Prostate gland (tissue), 2 donors: Measurements from ENCODE around the gene DCUN1D2.

ENCODE experiments used
- POLR2A ChIP-seq: fragments of 450-650 bp; IDR thresholded peaks from one replicate; pipeline ENCODE4 v1.6.1; 2016; ENCODE audit warnings: antibody characterized with exemption, mild to moderate bottlenecking
- TF ChIP-seq, protein P1 (sequence below), 4 experiments: fragments of 200-600 bp in 2 of 4; fragments of 450-650 bp in 2 of 4; sonication (generic) in 2 of 4; IDR thresholded peaks; 1 replicate in 3 of 4; 2 replicates in 1 of 4; pipeline ENCODE4 v1.5.1; 2016 to 2019; ENCODE audit warnings: antibody characterized with exemption in 4 of 4, mild to moderate bottlenecking in 2 of 4, moderate library complexity in 2 of 4

DNA sequence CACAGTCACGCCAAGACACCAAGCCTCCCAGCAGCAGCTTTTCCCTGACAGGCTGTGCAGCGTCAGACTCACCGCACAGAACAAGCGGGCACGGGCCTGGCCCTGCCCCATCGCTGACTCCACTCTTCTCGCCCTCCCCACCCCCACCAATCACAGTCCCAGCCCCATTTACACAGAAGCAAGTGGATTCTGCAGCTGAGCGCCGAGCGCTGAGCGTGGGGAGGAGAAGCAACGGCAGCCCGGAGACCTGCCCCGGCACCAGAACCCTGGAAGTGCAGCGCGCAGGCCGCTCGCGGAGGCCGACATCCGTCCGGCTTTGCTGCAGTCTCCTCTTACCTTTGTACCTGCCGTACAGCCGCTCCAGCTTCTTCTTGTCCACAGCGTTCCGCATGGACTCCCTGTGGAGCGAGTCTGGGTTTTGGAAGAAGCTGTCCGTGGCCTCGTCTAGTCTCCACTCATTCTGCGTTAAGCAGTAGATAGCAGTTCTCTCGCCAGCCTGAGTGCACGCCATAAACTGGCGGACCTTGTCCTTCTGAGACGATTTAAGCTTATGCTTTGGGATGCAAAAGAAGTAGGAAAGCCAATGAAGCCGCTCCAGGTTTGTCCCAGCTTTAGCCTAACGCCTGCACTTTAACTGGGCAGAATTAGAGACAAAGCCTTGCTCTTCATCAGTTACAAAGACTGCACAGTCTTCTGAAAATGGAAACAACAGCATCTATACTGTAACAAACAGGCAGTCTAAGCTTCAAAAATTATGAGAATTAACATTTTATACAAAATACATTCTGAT lies 6.8 kb downstream of the DCUN1D2 start:
- no peak for TF ChIP-seq POLR2A
- TF ChIP-seq, protein P1, sequence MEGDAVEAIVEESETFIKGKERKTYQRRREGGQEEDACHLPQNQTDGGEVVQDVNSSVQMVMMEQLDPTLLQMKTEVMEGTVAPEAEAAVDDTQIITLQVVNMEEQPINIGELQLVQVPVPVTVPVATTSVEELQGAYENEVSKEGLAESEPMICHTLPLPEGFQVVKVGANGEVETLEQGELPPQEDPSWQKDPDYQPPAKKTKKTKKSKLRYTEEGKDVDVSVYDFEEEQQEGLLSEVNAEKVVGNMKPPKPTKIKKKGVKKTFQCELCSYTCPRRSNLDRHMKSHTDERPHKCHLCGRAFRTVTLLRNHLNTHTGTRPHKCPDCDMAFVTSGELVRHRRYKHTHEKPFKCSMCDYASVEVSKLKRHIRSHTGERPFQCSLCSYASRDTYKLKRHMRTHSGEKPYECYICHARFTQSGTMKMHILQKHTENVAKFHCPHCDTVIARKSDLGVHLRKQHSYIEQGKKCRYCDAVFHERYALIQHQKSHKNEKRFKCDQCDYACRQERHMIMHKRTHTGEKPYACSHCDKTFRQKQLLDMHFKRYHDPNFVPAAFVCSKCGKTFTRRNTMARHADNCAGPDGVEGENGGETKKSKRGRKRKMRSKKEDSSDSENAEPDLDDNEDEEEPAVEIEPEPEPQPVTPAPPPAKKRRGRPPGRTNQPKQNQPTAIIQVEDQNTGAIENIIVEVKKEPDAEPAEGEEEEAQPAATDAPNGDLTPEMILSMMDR (IDR thresholded peaks at IDR 0.05) = no peak
